DMS53 (cell line): ENCODE measurements around the gene TEKT1.

Source experiments
- DNase-seq: peaks from one replicate; lab custom pipeline; 2025; lab: John Stamatoyannopoulos, UW

Gene TEKT1

GRCh38 chr17:6757747-6758146, 73.8 kb downstream of the TEKT1 start:
- DNase-seq, result no peak

- DNase-seq, result no peak
Measured at GRCh38 chr17:6756425-6757031, 75.0 kb downstream of the TEKT1 start.

- peak; percentile 24 for DNase-seq
Measured at GRCh38 chr17:6755731-6756184, 75.8 kb downstream of the TEKT1 start, which contains the start of gene XAF1. XAF1 (plus strand) TSS chr17:6756046; CDS start chr17:6756079, 33 bp downstream.

GRCh38 chr17:6755281-6755680, 76.2 kb downstream of the TEKT1 start:
- no peak for DNase-seq

- no peak for DNase-seq
Measured at GRCh38 chr17:6753546-6753945, 78.0 kb downstream of the TEKT1 start.

GRCh38 chr17:6753006-6753445, 78.5 kb downstream of the TEKT1 start:
- DNase-seq, result no peak

- DNase-seq, result no peak
Measured at GRCh38 chr17:6752068-6752909, 79.2 kb downstream of the TEKT1 start.

GRCh38 chr17:6749519-6749918, 82.0 kb downstream of the TEKT1 start:
- DNase-seq, result no peak

GRCh38 chr17:6748617-6749016, 82.9 kb downstream of the TEKT1 start:
- DNase-seq, result no peak
